Measurements from ENCODE around the gene PISD. TPM values are rescaled to one million over a fixed set of nuclear protein-coding genes. Genes with fewer than 3 reads are reported as not detected.

Gene PISD
- total RNA-seq, 2 experiments from 2014 or later, result 21.5 to 51.9 TPM

- Histone ChIP-seq H4K20me1 (ENCODE audit: insufficient read depth, low read length) (no peaks in the 10 kb centered on the region), H2AFZ (ENCODE audit: low read length) (no peak overlapping the region), H3K4me2 (ENCODE audit: low read length) (no peak overlapping the region), H3K9me3 (ENCODE audit: low read length) (no peaks in the 10 kb centered on the region), H3K4me1 (ENCODE audit: insufficient read depth, low read length, poor library complexity, severe bottlenecking) (peaks cover 7% of the 10 kb centered on the region), H3K9me2 (ENCODE audit: insufficient read depth, low read length) (no peaks in the 10 kb centered on the region), H3K79me2 (ENCODE audit: insufficient read depth, low read depth, low read length) (no peaks in the 10 kb centered on the region), H3K36me3 (ENCODE audit: insufficient read depth, low read length) (peaks cover 21% of the 10 kb centered on the region; the same call in 1 of the 2 replicates), H3K4me3 (ENCODE audit: low read depth, low read length, poor library complexity, severe bottlenecking) (no peak overlapping the region), H3K27ac (ENCODE audit: low read depth, low read length, poor library complexity, severe bottlenecking) (no peak overlapping the region)
- no peak for TF ChIP-seq EZH2phosphoT487 (IDR thresholded peaks at IDR 0.05; ENCODE audit: borderline replicate concordance, low read depth, low read length)
- TF ChIP-seq, protein P1, sequence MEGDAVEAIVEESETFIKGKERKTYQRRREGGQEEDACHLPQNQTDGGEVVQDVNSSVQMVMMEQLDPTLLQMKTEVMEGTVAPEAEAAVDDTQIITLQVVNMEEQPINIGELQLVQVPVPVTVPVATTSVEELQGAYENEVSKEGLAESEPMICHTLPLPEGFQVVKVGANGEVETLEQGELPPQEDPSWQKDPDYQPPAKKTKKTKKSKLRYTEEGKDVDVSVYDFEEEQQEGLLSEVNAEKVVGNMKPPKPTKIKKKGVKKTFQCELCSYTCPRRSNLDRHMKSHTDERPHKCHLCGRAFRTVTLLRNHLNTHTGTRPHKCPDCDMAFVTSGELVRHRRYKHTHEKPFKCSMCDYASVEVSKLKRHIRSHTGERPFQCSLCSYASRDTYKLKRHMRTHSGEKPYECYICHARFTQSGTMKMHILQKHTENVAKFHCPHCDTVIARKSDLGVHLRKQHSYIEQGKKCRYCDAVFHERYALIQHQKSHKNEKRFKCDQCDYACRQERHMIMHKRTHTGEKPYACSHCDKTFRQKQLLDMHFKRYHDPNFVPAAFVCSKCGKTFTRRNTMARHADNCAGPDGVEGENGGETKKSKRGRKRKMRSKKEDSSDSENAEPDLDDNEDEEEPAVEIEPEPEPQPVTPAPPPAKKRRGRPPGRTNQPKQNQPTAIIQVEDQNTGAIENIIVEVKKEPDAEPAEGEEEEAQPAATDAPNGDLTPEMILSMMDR (conservative IDR thresholded peaks at IDR 0.05; ENCODE audit: low read length), result no peak
- intact Hi-C loops (cut with micrococcal nuclease; ENCODE audit: unreplicated experiment), result no loop called here
- CTCF ChIA-PET (ENCODE audit: unreplicated experiment), result no interaction called here
- no TSS peak for BruUV-seq (replicated peaks)
- POLR2A ChIA-PET, result interaction anchor here (1.1 kb wide), 1 partner anchor 9 kb away, joined by 5 read pairs; no protein-coding TSS in a partner anchor
- no peak for DNase-seq (ENCODE audit: low spot score)
Observed at GRCh38 chr22:31611061-31611760, 50.8 kb downstream of the PISD start.

DNA sequence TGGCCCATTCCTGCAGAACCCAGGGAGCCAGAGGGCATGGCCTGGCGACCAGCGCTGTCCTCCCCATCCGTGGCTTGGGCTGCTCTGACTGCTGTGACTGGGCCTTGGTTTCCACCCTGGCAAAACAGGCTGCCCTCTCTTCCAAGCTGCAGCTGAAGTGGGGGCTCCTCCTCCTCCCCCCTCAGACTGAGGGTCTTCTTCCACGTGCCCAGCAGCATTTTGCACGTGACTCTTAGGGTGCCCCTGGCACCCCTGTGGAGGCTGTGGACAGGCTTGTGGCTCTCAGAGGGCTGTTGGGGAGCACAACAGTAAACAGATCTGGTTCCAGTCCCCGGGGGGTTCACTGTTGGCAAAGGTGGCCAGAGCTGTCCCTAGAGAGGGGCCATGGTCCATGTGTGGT is 51.4 kb downstream of the PISD start:
- Histone ChIP-seq H3K9me3 (ENCODE audit: low read length) (no peaks in the 10 kb centered on the region), H2AFZ (ENCODE audit: low read length) (no peak overlapping the region), H3K27ac (ENCODE audit: low read depth, low read length, poor library complexity, severe bottlenecking) (no peak overlapping the region), H4K20me1 (ENCODE audit: insufficient read depth, low read length) (no peaks in the 10 kb centered on the region), H3K4me1 (ENCODE audit: insufficient read depth, low read length, poor library complexity, severe bottlenecking) (peaks cover 1% of the 10 kb centered on the region), H3K9me2 (ENCODE audit: insufficient read depth, low read length) (no peaks in the 10 kb centered on the region), H3K79me2 (ENCODE audit: insufficient read depth, low read depth, low read length) (no peaks in the 10 kb centered on the region), H3K36me3 (ENCODE audit: insufficient read depth, low read length) (peaks cover 17% of the 10 kb centered on the region; the same call in 1 of the 2 replicates), H3K4me2 (ENCODE audit: low read length) (no peak overlapping the region), H3K4me3 (ENCODE audit: low read depth, low read length, poor library complexity, severe bottlenecking) (no peak overlapping the region)
- ChIA-PET POLR2A (no interaction called here), CTCF (ENCODE audit: unreplicated experiment) (no interaction called here)
- no peak for DNase-seq (ENCODE audit: low spot score)
- TF ChIP-seq EZH2phosphoT487 (IDR thresholded peaks at IDR 0.05; ENCODE audit: borderline replicate concordance, low read depth, low read length), result no peak
- TF ChIP-seq, protein P1 (conservative IDR thresholded peaks at IDR 0.05; ENCODE audit: low read length), result no peak
- BruUV-seq (replicated peaks), result no TSS peak
- intact Hi-C loops (cut with micrococcal nuclease; ENCODE audit: unreplicated experiment), result no loop called here

DNA sequence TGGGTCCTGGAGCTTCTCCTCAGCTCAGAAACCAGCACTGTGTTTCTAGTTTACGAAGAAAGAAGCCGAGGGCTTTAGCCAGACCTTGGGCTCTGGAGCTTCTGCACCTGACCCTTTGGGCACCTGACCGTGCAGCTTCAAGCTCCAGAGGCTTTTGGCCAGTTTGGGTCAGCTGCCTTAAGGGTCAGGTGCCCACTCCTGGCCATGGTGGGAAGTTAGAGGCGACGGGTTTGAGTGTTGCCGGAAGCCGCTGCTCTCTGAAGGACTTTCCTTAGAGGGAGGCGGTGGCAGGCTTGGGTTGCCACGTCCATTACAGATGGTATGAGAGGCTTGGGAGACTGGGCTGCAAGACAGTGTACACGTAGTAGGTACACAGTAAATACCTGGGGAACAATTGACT is 52.3 kb downstream of the PISD start:
- ChIA-PET CTCF (ENCODE audit: unreplicated experiment) (no interaction called here), POLR2A (no interaction called here)
- intact Hi-C loops (cut with micrococcal nuclease; ENCODE audit: unreplicated experiment), result no loop called here
- DNase-seq (ENCODE audit: low spot score), result no peak
- BruUV-seq (replicated peaks), result no TSS peak
- no peaks in the 10 kb centered on the region for H3K9me2 ChIP-seq (ENCODE audit: insufficient read depth, low read length)
- H3K27ac ChIP-seq (ENCODE audit: low read depth, low read length, poor library complexity, severe bottlenecking), result no peak overlapping the region
- H3K4me3 ChIP-seq (ENCODE audit: low read depth, low read length, poor library complexity, severe bottlenecking), result no peak overlapping the region
- H3K4me1 ChIP-seq (ENCODE audit: insufficient read depth, low read length, poor library complexity, severe bottlenecking), result no peaks in the 10 kb centered on the region
- TF ChIP-seq, protein P1 (conservative IDR thresholded peaks at IDR 0.05; ENCODE audit: low read length), result no peak
- TF ChIP-seq EZH2phosphoT487 (IDR thresholded peaks at IDR 0.05; ENCODE audit: borderline replicate concordance, low read depth, low read length), result no peak
- H3K79me2 ChIP-seq (ENCODE audit: insufficient read depth, low read depth, low read length), result no peaks in the 10 kb centered on the region
- H3K36me3 ChIP-seq (ENCODE audit: insufficient read depth, low read length), result peaks cover 17% of the 10 kb centered on the region; the same call in 1 of the 2 replicates
- no peaks in the 10 kb centered on the region for H3K9me3 ChIP-seq (ENCODE audit: low read length)
- H4K20me1 ChIP-seq (ENCODE audit: insufficient read depth, low read length), result no peaks in the 10 kb centered on the region
- no peak overlapping the region for H2AFZ ChIP-seq (ENCODE audit: low read length)
- H3K4me2 ChIP-seq (ENCODE audit: low read length), result no peak overlapping the region
